ENCODE results near the gene SLC7A6OS. TPM values are rescaled to one million over a fixed set of nuclear protein-coding genes. Genes with fewer than 3 reads are reported as not detected.

Gene SLC7A6OS
- polyA plus RNA-seq, 3 donors, result 9.3 to 10.5 (median 9.7) TPM

GRCh38 chr16:68358951-68359350 is 48.2 kb upstream of the SLC7A6OS start:
- Mint-ChIP-seq H3K36me3 (peaks cover 41 to 45% of the 10 kb centered on the region in 2 donors), H3K9me3 (no peaks in the 10 kb centered on the region), H3K27ac (no peak overlapping the region), H3K27me3 (ENCODE audit: low read depth in 3 of 3) (peaks cover 8 to 27% (median 10%) of the 10 kb centered on the region in 3 donors), H3K4me1 (peaks cover 26% of the 10 kb centered on the region), H3K4me3 (no peak overlapping the region)
- Histone ChIP-seq H3K27ac (ENCODE audit: low read depth in 1 of 2, low read length in 2 of 2) (no peak overlapping the region), H3K36me3 (replicated peaks in 1 of 2; ENCODE audit: control insufficient read depth in 1 of 2, insufficient read depth in 2 of 2, low read length in 2 of 2) (peaks cover 20 to 32% of the 10 kb centered on the region in 2 donors), H3K9me3 (replicated peaks in 1 of 2; ENCODE audit: control insufficient read depth in 1 of 2, insufficient read depth in 1 of 2, low read length in 2 of 2) (no peaks in the 10 kb centered on the region), H4K20me1 (ENCODE audit: insufficient read depth, low read length) (no peaks in the 10 kb centered on the region), H3K27me3 (ENCODE audit: control insufficient read depth in 2 of 2, insufficient read depth in 2 of 2, low read length in 2 of 2) (no peaks in the 10 kb centered on the region), H3K4me1 (ENCODE audit: control insufficient read depth in 1 of 2, insufficient read depth in 2 of 2, low read length in 2 of 2) (peaks cover 20% of the 10 kb centered on the region in 2 donors), H3K4me3 (replicated peaks in 1 of 3; ENCODE audit: low read depth in 2 of 3, low read length in 3 of 3) (no peak overlapping the region), H2AFZ (ENCODE audit: insufficient read depth, low read depth, low read length, poor library complexity, severe bottlenecking) (no peak overlapping the region), H3K4me2 (replicated peaks; ENCODE audit: extremely low read depth, low read length, poor library complexity, severe bottlenecking) (no peak overlapping the region), H3K79me2 (ENCODE audit: insufficient read depth, low read length) (no peaks in the 10 kb centered on the region), H3K9ac (ENCODE audit: insufficient read depth, low read length, poor library complexity, severe bottlenecking) (no peak overlapping the region)
- DNase-seq, result no peak
- 94% methylated on average over 13 of the region's 13 CpGs for WGBS (ENCODE audit: insufficient coverage)
- intact Hi-C loops (cut with micrococcal nuclease), result no loop called here
- TF ChIP-seq CTCF (IDR thresholded peaks at IDR 0.05), result no peak

- peaks cover 50 to 55% of the 10 kb centered on the region in 2 donors for H3K36me3 Mint-ChIP-seq
- H3K9me3 Mint-ChIP-seq, result no peaks in the 10 kb centered on the region
- Histone ChIP-seq H3K4me3 (replicated peaks in 1 of 3; ENCODE audit: low read depth in 2 of 3, low read length in 3 of 3) (no peak overlapping the region), H3K27me3 (ENCODE audit: control insufficient read depth in 2 of 2, insufficient read depth in 2 of 2, low read length in 2 of 2) (no peaks in the 10 kb centered on the region), H3K36me3 (replicated peaks in 1 of 2; ENCODE audit: control insufficient read depth in 1 of 2, insufficient read depth in 2 of 2, low read length in 2 of 2) (peaks cover 30 to 42% of the 10 kb centered on the region in 2 donors), H3K79me2 (ENCODE audit: insufficient read depth, low read length) (no peaks in the 10 kb centered on the region), H3K9ac (ENCODE audit: insufficient read depth, low read length, poor library complexity, severe bottlenecking) (no peak overlapping the region), H4K20me1 (ENCODE audit: insufficient read depth, low read length) (no peaks in the 10 kb centered on the region), H3K4me2 (replicated peaks; ENCODE audit: extremely low read depth, low read length, poor library complexity, severe bottlenecking) (no peak overlapping the region), H2AFZ (ENCODE audit: insufficient read depth, low read depth, low read length, poor library complexity, severe bottlenecking) (no peak overlapping the region), H3K9me3 (replicated peaks in 1 of 2; ENCODE audit: control insufficient read depth in 1 of 2, insufficient read depth in 1 of 2, low read length in 2 of 2) (no peaks in the 10 kb centered on the region), H3K27ac (ENCODE audit: low read depth in 1 of 2, low read length in 2 of 2) (no peak overlapping the region), H3K4me1 (ENCODE audit: control insufficient read depth in 1 of 2, insufficient read depth in 2 of 2, low read length in 2 of 2) (peaks cover 18 to 20% of the 10 kb centered on the region in 2 donors)
- WGBS (ENCODE audit: insufficient coverage), result 87% methylated on average over 10 of the region's 11 CpGs
- H3K27me3 Mint-ChIP-seq (ENCODE audit: low read depth in 3 of 3), result peaks cover 6 to 25% (median 10%) of the 10 kb centered on the region in 3 donors
- peaks cover 24% of the 10 kb centered on the region for H3K4me1 Mint-ChIP-seq
- TF ChIP-seq CTCF (IDR thresholded peaks at IDR 0.05), result no peak
- intact Hi-C loops (cut with micrococcal nuclease), result no loop called here
- H3K27ac Mint-ChIP-seq, result no peak overlapping the region
- H3K4me3 Mint-ChIP-seq, result no peak overlapping the region
- DNase-seq, result no peak
Measured at GRCh38 chr16:68357923-68358322, 47.2 kb upstream of the SLC7A6OS start.
